GM23248 (cell line): ENCODE data around the gene NCOR2.

Source experiments
- EZH2 ChIP-seq: fragments of 200-600 bp; sonication (generic); IDR thresholded peaks from 2 replicates; pipeline ENCODE4 v1.6.1; 2018; ENCODE audit warnings: antibody characterized with exemption, mild to moderate bottlenecking; ENCODE audit not compliant: insufficient read depth, poor library complexity, severe bottlenecking
- EZH2phosphoT487 ChIP-seq: fragments of 200-600 bp; sonication (generic); IDR thresholded peaks from 2 replicates; pipeline ENCODE4 v1.6.1; 2018; ENCODE audit warnings: antibody characterized with exemption, moderate library complexity, mild to moderate bottlenecking, low read depth; ENCODE audit not compliant: insufficient read depth

GRCh38 chr12:124539084-124540041 lies 28.0 kb downstream of the NCOR2 start:
- no peak for TF ChIP-seq EZH2
- TF ChIP-seq EZH2phosphoT487: no peak
